ENCODE results near the gene LRBA. TPM values are rescaled to one million over a fixed set of nuclear protein-coding genes. Genes with fewer than 3 reads are reported as not detected.
A peak's percentile ranks its signal among the peaks of the same experiment; 100 is the strongest.

Gene LRBA
- total and polyA plus RNA-seq, 9 of the 15 experiments (the other 6 are each of a cell fraction or from before 2014, with no cell fraction given), result 24.2 to 88.7 (median 59.7) TPM

DNA sequence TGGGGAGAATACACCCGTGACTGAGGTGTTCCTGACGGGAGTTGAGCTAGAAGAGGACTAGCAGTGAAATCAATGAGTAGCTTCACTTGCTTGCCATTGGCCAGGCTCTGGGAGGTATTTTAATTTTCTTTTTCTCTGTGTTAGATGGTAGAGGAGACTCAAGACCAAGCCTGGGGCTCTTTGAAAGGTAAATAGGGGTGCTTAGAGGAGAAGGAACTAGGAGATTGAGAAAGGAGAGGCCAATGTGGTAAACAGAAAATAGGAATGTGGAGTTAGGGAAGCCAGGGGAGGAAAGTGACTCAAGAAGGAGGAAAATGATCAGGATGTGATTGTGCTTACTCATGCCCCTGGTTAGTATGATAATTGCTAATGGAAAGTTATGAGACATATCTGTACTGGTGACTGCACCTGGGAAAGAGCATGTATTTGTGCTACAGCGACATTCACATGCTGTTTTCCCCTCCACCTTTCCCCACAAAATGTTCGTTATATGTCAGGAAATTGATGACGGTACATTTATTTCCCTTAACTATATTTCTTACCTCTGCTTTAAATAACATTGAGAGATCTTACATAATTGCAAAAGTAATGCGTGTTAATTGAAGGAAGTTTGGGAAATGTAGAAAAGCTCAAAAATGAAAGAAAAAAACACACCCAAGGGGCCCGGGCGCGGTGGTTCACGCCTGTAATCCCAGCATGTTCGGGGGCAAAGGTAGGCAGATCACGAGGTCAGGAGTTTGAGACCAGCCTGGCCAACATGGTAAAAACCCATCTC, 16.9 kb upstream of the LRBA start (continued):
- TF ChIP-seq KAT8 (IDR thresholded peaks at IDR 0.05; ENCODE audit: low read depth) (no peak), SMC3 (conservative IDR thresholded peaks at IDR 0.05; ENCODE audit: insufficient read depth, low read depth, low read length) (no peak), CBX3 (IDR thresholded peaks at IDR 0.05; ENCODE audit: borderline replicate concordance in 1 of 2, low read length in 2 of 2) (no peak), OTX1 (CRISPR knock-in tag; IDR thresholded peaks at IDR 0.05) (no peak), NFXL1 (CRISPR knock-in tag; IDR thresholded peaks at IDR 0.05) (no peak), ZEB2 (IDR thresholded peaks at IDR 0.05) (peak; percentile 78; the same call in 1 of the 2 replicates), ZNF3 (CRISPR knock-in tag; IDR thresholded peaks at IDR 0.05) (no peak), MIER1 (IDR thresholded peaks at IDR 0.05; ENCODE audit: low read depth) (no peak), ESRRA (IDR thresholded peaks at IDR 0.05; ENCODE audit: borderline replicate concordance, low read depth) (0 out of 2 replicates have a peak, but pooled peaks have one; percentile 37), MAFK (IDR thresholded peaks at IDR 0.05; ENCODE audit: low read length) (peak; percentile 89)
- TF ChIP-seq, protein P1, sequence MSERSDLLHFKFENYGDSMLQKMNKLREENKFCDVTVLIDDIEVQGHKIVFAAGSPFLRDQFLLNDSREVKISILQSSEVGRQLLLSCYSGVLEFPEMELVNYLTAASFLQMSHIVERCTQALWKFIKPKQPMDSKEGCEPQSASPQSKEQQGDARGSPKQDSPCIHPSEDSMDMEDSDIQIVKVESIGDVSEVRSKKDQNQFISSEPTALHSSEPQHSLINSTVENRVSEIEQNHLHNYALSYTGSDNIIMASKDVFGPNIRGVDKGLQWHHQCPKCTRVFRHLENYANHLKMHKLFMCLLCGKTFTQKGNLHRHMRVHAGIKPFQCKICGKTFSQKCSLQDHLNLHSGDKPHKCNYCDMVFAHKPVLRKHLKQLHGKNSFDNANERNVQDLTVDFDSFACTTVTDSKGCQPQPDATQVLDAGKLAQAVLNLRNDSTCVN (CRISPR knock-in tag; IDR thresholded peaks at IDR 0.05), result peak; percentile 37; the same call in 1 of the 2 replicates
- TF ChIP-seq, protein P2, sequence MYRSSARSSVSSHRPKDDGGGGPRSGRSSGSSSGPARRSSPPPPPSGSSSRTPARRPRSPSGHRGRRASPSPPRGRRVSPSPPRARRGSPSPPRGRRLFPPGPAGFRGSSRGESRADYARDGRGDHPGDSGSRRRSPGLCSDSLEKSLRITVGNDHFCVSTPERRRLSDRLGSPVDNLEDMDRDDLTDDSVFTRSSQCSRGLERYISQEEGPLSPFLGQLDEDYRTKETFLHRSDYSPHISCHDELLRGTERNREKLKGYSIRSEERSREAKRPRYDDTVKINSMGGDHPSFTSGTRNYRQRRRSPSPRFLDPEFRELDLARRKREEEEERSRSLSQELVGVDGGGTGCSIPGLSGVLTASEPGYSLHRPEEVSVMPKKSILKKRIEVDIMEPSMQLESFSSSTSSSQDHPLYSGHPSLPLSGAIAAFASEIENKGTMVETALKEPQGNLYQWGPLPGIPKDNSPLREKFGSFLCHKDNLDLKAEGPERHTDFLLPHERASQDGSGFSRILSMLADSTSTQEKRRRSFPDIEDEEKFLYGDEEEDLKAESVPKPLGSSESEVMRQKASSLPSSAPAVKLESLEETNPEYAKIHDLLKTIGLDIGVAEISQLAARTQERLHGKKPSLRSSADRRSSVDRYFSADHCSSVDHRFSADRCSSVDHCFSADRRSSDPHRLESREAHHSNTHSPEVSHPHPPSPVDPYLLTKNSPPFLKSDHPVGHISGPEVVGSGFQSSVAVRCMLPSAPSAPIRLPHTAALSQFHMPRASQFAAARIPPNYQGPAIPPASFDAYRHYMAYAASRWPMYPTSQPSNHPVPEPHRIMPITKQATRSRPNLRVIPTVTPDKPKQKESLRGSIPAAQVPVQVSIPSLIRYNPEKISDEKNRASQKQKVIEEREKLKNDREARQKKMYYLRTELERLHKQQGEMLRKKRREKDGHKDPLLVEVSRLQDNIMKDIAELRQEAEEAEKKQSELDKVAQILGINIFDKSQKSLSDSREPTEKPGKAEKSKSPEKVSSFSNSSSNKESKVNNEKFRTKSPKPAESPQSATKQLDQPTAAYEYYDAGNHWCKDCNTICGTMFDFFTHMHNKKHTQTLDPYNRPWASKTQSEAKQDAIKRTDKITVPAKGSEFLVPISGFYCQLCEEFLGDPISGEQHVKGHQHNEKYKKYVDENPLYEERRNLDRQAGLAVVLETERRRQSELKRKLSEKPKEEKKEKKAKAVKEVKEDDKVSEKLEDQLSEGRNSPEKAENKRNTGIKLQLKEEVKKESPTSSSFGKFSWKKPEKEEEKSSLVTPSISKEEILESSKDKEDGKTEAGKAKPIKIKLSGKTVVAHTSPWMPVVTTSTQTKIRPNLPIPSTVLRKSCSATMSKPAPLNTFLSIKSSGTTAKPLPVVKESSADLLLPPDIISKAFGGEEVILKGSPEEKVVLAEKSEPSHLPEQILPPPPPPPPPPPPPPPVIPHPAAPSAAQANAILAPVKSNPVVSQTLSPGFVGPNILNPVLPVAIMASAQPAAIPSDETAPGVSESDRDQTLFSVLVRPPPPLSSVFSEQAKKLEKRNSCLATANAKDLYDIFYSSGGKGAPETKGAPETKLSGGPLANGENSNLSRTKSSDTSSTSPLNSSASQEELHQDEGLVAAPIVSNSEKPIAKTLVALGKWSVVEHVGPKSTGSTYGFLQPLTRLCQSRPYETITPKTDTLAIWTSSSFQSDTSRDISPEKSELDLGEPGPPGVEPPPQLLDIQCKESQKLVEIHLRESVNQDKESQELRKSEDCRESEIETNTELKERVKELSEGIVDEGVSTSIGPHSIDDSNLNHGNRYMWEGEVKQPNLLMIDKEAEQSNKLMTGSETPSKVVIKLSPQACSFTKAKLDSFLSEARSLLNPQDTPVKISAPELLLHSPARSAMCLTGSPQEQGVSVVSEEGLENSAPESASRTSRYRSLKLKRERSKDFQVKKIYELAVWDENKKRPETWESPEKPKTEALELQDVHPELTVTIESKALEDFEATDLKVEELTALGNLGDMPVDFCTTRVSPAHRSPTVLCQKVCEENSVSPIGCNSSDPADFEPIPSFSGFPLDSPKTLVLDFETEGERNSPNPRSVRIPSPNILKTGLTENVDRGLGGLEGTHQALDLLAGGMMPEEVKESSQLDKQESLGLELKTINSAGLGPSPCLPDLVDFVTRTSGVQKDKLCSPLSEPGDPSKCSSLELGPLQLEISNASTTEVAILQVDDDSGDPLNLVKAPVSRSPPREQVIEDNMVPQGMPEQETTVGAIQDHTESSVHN (IDR thresholded peaks at IDR 0.05; ENCODE audit: borderline replicate concordance in 1 of 2, low read depth in 1 of 2), result 0 out of 4 replicates have a peak, but pooled peaks of 1 of the 2 experiments have one; percentile 11
- TF ChIP-seq, protein P3, sequence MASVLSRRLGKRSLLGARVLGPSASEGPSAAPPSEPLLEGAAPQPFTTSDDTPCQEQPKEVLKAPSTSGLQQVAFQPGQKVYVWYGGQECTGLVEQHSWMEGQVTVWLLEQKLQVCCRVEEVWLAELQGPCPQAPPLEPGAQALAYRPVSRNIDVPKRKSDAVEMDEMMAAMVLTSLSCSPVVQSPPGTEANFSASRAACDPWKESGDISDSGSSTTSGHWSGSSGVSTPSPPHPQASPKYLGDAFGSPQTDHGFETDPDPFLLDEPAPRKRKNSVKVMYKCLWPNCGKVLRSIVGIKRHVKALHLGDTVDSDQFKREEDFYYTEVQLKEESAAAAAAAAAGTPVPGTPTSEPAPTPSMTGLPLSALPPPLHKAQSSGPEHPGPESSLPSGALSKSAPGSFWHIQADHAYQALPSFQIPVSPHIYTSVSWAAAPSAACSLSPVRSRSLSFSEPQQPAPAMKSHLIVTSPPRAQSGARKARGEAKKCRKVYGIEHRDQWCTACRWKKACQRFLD (CRISPR knock-in tag; IDR thresholded peaks at IDR 0.05), result no peak
- TF ChIP-seq, protein P4, sequence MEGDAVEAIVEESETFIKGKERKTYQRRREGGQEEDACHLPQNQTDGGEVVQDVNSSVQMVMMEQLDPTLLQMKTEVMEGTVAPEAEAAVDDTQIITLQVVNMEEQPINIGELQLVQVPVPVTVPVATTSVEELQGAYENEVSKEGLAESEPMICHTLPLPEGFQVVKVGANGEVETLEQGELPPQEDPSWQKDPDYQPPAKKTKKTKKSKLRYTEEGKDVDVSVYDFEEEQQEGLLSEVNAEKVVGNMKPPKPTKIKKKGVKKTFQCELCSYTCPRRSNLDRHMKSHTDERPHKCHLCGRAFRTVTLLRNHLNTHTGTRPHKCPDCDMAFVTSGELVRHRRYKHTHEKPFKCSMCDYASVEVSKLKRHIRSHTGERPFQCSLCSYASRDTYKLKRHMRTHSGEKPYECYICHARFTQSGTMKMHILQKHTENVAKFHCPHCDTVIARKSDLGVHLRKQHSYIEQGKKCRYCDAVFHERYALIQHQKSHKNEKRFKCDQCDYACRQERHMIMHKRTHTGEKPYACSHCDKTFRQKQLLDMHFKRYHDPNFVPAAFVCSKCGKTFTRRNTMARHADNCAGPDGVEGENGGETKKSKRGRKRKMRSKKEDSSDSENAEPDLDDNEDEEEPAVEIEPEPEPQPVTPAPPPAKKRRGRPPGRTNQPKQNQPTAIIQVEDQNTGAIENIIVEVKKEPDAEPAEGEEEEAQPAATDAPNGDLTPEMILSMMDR (IDR thresholded peaks at IDR 0.05 in 2 of 3, conservative IDR thresholded peaks at IDR 0.05 in 1 of 3; ENCODE audit: insufficient read depth in 2 of 3, low read depth in 1 of 3, low read length in 3 of 3), result no peak

Measured in K562 (cell line).